Left ventricle myocardium inferior (tissue), 1 donor: ENCODE data around the gene PRKRA. TPM values are rescaled to one million over a fixed set of nuclear protein-coding genes. Genes with fewer than 3 reads are reported as not detected.
A peak's percentile ranks its signal among the peaks of the same experiment; 100 is the strongest.

Experiments used
- DNase-seq: peaks from one replicate; pipeline ENCODE4 v3.0.0-alpha.2; 2020
- H3K27ac ChIP-seq: fragments of 200-600 bp; replicated peaks from 2 replicates; pipeline ENCODE4 v1.8.0; 2021
- H3K27me3 ChIP-seq: fragments of 200-600 bp; 2 replicates; pipeline ENCODE4 v1.8.0; 2021; ENCODE audit warnings: low read depth
- H3K36me3 ChIP-seq: fragments of 200-600 bp; 2 replicates; pipeline ENCODE4 v1.8.0; 2021
- H3K4me1 ChIP-seq: fragments of 200-600 bp; 2 replicates; pipeline ENCODE4 v1.8.0; 2021
- H3K4me3 ChIP-seq: fragments of 200-600 bp; 2 replicates; pipeline ENCODE4 v1.8.0; 2021; ENCODE audit warnings: mild to moderate bottlenecking, moderate library complexity
- H3K9me3 ChIP-seq: fragments of 200-600 bp; replicated peaks from 2 replicates; pipeline ENCODE4 v1.8.0; 2021
- intact Hi-C: fragments of 100-400 bp; cut with micrococcal nuclease; formaldehyde crosslinking; loops from one replicate; pipeline ENCODE4 v1.11.0; 2022
- total RNA-seq: library from RNA; stranded (reverse); fragmentation: NEBNext Ultra II Directional; extraction: Animal tissue kit (Norgen Biotek cat#: 25700); gene quantifications from one replicate; pipeline ENCODE4 v1.2.1, GENCODE V29; 2021
- TF ChIP-seq, protein P1 (sequence below): fragments of 200-600 bp; IDR thresholded peaks from 2 replicates; pipeline ENCODE4 v1.8.0; 2021; ENCODE audit warnings: antibody characterized with exemption, mild to moderate bottlenecking, borderline replicate concordance
- donor health status: DM: no; HTN: yes; CAD: no; lungs with severe emphysema.

Gene PRKRA
- total RNA-seq, 1 donor from 2014 or later = 48.7 TPM

DNA sequence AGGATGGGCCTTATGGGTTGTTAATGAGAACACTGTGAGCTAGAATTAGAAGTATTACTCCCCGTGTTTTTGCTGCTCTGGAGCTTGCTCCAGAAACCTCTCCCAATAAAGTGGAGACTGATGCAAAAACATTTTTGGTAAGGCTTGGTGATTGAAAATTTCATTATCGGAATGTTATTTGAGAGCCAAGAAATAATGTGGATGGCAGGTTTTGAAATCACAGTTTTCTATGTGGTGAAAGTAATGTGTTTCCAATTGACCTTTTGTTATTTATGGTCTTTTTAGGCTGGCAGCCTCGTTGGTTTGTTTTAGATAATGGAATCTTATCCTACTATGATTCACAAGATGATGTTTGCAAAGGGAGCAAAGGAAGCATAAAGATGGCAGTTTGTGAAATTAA, 34.4 kb upstream of the PRKRA start:
- no peaks in the 10 kb centered on the region for H3K9me3 ChIP-seq
- H3K36me3 ChIP-seq = peaks cover 16% of the 10 kb centered on the region
- no peak overlapping the region for H3K4me3 ChIP-seq
- H3K27ac ChIP-seq = no peak overlapping the region
- no peak for DNase-seq
- H3K27me3 ChIP-seq = no peaks in the 10 kb centered on the region
- TF ChIP-seq, protein P1, sequence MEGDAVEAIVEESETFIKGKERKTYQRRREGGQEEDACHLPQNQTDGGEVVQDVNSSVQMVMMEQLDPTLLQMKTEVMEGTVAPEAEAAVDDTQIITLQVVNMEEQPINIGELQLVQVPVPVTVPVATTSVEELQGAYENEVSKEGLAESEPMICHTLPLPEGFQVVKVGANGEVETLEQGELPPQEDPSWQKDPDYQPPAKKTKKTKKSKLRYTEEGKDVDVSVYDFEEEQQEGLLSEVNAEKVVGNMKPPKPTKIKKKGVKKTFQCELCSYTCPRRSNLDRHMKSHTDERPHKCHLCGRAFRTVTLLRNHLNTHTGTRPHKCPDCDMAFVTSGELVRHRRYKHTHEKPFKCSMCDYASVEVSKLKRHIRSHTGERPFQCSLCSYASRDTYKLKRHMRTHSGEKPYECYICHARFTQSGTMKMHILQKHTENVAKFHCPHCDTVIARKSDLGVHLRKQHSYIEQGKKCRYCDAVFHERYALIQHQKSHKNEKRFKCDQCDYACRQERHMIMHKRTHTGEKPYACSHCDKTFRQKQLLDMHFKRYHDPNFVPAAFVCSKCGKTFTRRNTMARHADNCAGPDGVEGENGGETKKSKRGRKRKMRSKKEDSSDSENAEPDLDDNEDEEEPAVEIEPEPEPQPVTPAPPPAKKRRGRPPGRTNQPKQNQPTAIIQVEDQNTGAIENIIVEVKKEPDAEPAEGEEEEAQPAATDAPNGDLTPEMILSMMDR = no peak
- intact Hi-C loops = no loop called here
- peaks cover 50% of the 10 kb centered on the region for H3K4me1 ChIP-seq

DNA sequence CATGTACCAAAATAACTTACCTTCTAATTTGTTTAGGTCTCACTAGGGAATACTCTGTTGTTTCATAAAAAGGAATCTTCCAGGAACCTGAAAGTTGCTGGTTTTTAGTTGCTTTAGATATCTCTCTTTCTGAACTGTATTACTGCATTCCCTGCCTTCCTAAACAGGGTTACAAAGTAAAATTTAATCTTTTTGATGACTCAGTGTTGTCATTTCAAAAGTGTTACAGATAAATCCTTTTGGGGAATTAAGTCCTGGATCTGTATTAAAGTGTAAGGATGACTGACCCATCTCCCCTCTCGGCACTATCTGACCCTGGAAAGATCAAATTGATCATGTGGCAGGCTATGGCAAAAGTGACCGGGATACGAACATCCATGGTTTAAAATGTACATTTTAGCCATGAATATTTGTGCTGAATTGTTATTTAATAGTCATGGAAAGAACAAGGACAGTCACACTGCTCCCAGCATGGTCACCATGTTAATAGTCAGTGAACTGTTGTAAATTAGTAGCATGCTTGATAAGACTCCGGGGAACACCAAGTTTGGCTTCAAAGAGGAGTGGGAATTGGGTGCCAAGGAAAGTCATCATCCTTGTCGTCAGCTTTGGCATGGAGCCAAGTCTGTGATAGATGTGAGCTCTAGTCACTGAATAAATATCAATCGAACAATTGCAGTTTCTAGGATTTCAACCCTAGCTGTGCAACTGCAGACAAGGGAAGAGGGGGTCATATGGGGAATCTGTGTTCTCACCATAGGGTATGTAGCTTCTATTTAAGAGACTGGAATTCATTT, 33.5 kb upstream of the PRKRA start:
- intact Hi-C loops = no loop called here
- H3K4me1 ChIP-seq = peaks cover 56% of the 10 kb centered on the region

DNA sequence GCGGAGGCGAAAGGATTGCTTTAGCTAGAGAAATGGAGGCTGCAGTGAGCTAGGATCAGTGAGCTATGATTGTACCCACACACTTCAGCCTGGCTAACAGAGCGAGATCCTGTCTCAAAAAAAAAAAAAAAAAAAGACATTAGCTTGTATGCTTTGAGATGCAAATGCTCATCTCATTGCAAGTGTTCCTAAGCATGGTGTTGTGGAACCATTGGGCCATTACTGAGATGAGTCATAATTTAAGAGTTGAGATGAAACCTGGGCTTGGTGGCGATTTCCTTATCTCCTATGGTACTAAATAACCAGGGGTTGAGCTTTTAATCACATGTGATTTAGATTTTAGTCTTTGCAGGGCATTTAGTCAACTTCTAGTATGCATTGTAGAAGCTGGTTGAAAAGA, 31.5 kb upstream of the PRKRA start:
- TF ChIP-seq, protein P1 = no peak
- Histone ChIP-seq H3K4me3 (peak overlapping the region; percentile 83), H3K36me3 (peaks cover 10% of the 10 kb centered on the region), H3K9me3 (no peaks in the 10 kb centered on the region), H3K27me3 (no peaks in the 10 kb centered on the region), H3K27ac (no peak overlapping the region), H3K4me1 (peaks cover 74% of the 10 kb centered on the region)
- intact Hi-C loops = no loop called here
- no peak for DNase-seq

More for the DNA sequence above, 33.5 kb upstream of the PRKRA start:
- Histone ChIP-seq H3K27ac (peak overlapping the region; percentile 40), H3K27me3 (no peaks in the 10 kb centered on the region), H3K36me3 (peaks cover 14% of the 10 kb centered on the region), H3K4me3 (peak overlapping the region; percentile 9), H3K9me3 (no peaks in the 10 kb centered on the region)
- peak; percentile 27 for DNase-seq
- TF ChIP-seq, protein P1 = no peak

DNA sequence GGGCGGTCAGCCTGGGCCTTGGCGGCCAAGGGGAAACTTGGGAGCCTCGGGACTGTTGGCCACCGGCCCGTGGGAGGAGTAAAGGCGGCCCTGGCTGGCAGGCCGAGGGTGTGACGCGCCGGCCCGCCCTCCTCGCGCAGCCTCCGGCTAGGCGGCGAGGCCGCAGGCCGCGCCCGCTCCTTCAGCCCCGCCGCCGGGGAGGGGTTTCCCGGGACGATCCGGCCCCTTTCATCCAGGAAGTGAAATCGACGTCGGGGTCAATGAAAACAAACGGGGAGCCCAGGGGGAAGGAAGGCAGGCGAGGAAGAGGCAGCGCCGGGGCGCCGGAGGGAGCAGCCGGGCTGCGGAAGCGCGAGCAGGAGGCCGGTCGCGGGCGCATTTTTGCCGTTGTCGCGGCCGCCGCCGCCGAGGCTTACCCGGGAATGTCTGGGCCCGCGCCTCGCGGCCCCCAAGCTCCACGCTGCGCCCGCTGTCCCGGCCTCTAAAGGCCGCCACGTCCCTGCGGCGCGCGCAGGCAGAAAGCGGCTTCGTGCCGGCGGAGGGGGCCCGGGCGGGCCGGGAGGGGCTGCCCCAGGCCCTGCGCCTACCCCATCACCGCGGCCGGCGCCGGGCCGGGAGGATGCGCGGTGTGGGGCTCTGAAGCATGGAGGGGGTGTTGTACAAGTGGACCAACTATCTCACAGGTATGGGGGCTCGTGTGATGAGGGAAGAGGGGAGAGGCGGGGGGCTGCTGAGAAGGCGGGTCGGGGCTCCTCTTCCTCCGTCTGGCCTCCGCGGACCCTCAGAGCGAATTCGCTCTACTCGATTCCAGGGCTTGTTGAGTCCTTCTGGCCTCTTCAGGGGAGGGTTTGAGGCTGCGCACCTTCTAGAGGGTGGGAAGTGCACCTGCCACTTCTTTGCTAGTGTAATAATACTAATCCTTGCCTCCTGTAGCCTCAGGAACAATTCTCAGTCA, 29.5 kb upstream of the PRKRA start, which contains the start of gene PLEKHA3:
Gene PLEKHA3, plus strand, starts transcription at position 231 of the 955 bp plus-strand sequence. Its CDS starts 413 bp downstream, at position 644.
- DNase-seq = peak; percentile 97
- peak within 1 kb of the TSS; percentile 83 for H3K4me3 ChIP-seq
- H3K9me3 ChIP-seq = no peaks in the 10 kb centered on the region
- no peaks in the 10 kb centered on the region for H3K36me3 ChIP-seq
- no peaks in the 10 kb centered on the region for H3K27me3 ChIP-seq
- H3K27ac ChIP-seq = peak within 1 kb of the TSS; percentile 90
- intact Hi-C loops = no loop called here
- TF ChIP-seq, protein P1 = no peak
- H3K4me1 ChIP-seq = peaks cover 79% of the 10 kb centered on the region

DNA sequence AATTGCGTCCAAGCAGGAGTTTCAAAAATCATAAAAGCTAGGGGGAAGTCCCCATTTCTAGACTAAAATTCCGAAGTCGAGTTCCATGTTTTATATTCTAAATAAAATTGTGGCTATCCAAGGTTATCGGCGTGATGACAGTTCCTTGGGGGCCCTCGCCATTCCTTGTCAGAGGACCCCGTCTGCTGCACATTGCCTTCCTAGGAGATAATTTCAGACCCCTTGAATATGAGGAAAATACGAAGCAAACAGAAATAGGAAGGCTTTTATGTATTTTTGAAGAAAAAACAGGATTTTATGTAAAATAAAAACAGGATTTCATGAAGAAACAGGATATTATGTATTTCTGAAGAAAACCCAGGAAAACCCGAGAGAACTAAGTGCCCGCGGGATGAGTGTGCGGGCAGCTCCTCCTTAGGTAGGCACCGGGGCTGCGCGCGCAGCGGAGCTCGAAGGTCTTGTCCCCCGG, 28.8 kb upstream of the PRKRA start:
- no peaks in the 10 kb centered on the region for H3K27me3 ChIP-seq
- no peaks in the 10 kb centered on the region for H3K36me3 ChIP-seq
- peaks cover 72% of the 10 kb centered on the region for H3K4me1 ChIP-seq
- TF ChIP-seq, protein P1 = no peak
- no peak for DNase-seq
- H3K4me3 ChIP-seq = peak overlapping the region; percentile 83
- intact Hi-C loops = no loop called here
- peak overlapping the region; percentile 90 for H3K27ac ChIP-seq
- H3K9me3 ChIP-seq = no peaks in the 10 kb centered on the region
